Neural cell (in vitro differentiated cells): ENCODE data around the gene PLA2G15.

Experiments
- CTCF ChIP-seq: fragments of 450-650 bp; IDR thresholded peaks from 2 replicates; pipeline ENCODE4 v1.5.1; 2014; ENCODE audit warnings: antibody characterized with exemption, mild to moderate bottlenecking, moderate library complexity; ENCODE audit not compliant: poor library complexity, severe bottlenecking
- EP300 ChIP-seq: fragments of 450-650 bp; conservative IDR thresholded peaks from 2 replicates; pipeline ENCODE4 v1.6.1; 2014; ENCODE audit warnings: antibody characterized with exemption, mild to moderate bottlenecking, moderate library complexity; ENCODE audit not compliant: poor library complexity, severe bottlenecking
- POLR2AphosphoS5 ChIP-seq: IDR thresholded peaks from 2 replicates; pipeline ENCODE4 v1.6.1; 2012
- TAF1 ChIP-seq: IDR thresholded peaks from 2 replicates; pipeline ENCODE4 v1.6.1; 2012; ENCODE audit warnings: low read depth

GRCh38 chr16:68263559-68264127 lies 18.5 kb downstream of the PLA2G15 start:
- TF ChIP-seq CTCF (no peak), POLR2AphosphoS5 (no peak), EP300 (no peak), TAF1 (no peak)
